Ectodermal cell (in vitro differentiated cells): Measurements from ENCODE around the gene SMIM24.

Experiments used
- H3K27ac ChIP-seq: 2 replicates; pipeline ENCODE4 v1.7.0; 2013; ENCODE audit warnings: mild to moderate bottlenecking, low read depth, low read length; ENCODE audit not compliant: insufficient read depth, poor library complexity, severe bottlenecking
- H3K27me3 ChIP-seq: 2 replicates; pipeline ENCODE4 v1.7.0; 2013; ENCODE audit warnings: mild to moderate bottlenecking, low read length; ENCODE audit not compliant: insufficient read depth, control insufficient read depth, poor library complexity, severe bottlenecking
- H3K36me3 ChIP-seq: one replicate; pipeline ENCODE4 v1.7.0; 2013; ENCODE audit warnings: low read length; ENCODE audit not compliant: control insufficient read depth, insufficient read depth
- H3K4me1 ChIP-seq: one replicate; pipeline ENCODE4 v1.7.0; 2013; ENCODE audit warnings: low read length; ENCODE audit not compliant: control insufficient read depth, insufficient read depth
- H3K4me3 ChIP-seq: 2 replicates; pipeline ENCODE4 v1.7.0; 2013; ENCODE audit warnings: low read depth, low read length, control low read depth; ENCODE audit not compliant: insufficient read depth
- H3K9me3 ChIP-seq: 2 replicates; pipeline ENCODE4 v1.7.0; 2013; ENCODE audit warnings: mild to moderate bottlenecking, low read length, moderate library complexity; ENCODE audit not compliant: control insufficient read depth
- WGBS, 2 experiments: methylation state at CpG; one replicate each; pipeline ENCODE4 v1.1.7; 2013; ENCODE audit warnings: missing lambda C conversion rate in 2 of 2; 5-methylcytosine and 5-hydroxymethylcytosine counted together

The SMIM24 gene

GRCh38 chr19:3481241-3482090 lies 1.1 kb upstream of the SMIM24 start:
- WGBS, 2 experiments = 71 to 76% methylated on average over 38 of the region's 38 CpGs
- Histone ChIP-seq H3K9me3 (no peaks in the 10 kb centered on the region), H3K4me1 (no peaks in the 10 kb centered on the region), H3K4me3 (no peak overlapping the region), H3K36me3 (no peaks in the 10 kb centered on the region), H3K27me3 (peaks cover 19% of the 10 kb centered on the region), H3K27ac (no peak overlapping the region)

- H3K27me3 ChIP-seq = peaks cover 25% of the 10 kb centered on the region
- whole genome bisulfite sequencing, 2 experiments = 77 to 80% methylated on average over 9 of the region's 9 CpGs
- H3K4me3 ChIP-seq = no peak overlapping the region
These were observed 500 bp downstream of the SMIM24 start for GRCh38 chr19:3479834-3480215.

GRCh38 chr19:3479177-3479833 lies 1.0 kb downstream of the SMIM24 start:
- Histone ChIP-seq H3K27ac (no peak overlapping the region), H3K4me3 (no peak overlapping the region), H3K9me3 (no peaks in the 10 kb centered on the region), H3K27me3 (peaks cover 30% of the 10 kb centered on the region), H3K4me1 (no peaks in the 10 kb centered on the region), H3K36me3 (no peaks in the 10 kb centered on the region)
- 69 to 76% methylated on average over 7 of the region's 7 CpGs for WGBS, 2 experiments

More at GRCh38 chr19:3479834-3480215, 500 bp downstream of the SMIM24 start:
- no peaks in the 10 kb centered on the region for H3K4me1 ChIP-seq
- no peaks in the 10 kb centered on the region for H3K9me3 ChIP-seq
- H3K36me3 ChIP-seq = no peaks in the 10 kb centered on the region
- H3K27ac ChIP-seq = no peak overlapping the region

- H3K27ac ChIP-seq = no peak overlapping the region
- H3K4me3 ChIP-seq = no peak overlapping the region
- H3K4me1 ChIP-seq = no peaks in the 10 kb centered on the region
- no peaks in the 10 kb centered on the region for H3K36me3 ChIP-seq
- H3K9me3 ChIP-seq = no peaks in the 10 kb centered on the region
- 56 to 59% methylated on average over 26 to 27 of the region's 27 CpGs for WGBS, 2 experiments
- H3K27me3 ChIP-seq = peaks cover 36% of the 10 kb centered on the region
These were observed 1.7 kb downstream of the SMIM24 start for GRCh38 chr19:3478409-3479176.

DNA sequence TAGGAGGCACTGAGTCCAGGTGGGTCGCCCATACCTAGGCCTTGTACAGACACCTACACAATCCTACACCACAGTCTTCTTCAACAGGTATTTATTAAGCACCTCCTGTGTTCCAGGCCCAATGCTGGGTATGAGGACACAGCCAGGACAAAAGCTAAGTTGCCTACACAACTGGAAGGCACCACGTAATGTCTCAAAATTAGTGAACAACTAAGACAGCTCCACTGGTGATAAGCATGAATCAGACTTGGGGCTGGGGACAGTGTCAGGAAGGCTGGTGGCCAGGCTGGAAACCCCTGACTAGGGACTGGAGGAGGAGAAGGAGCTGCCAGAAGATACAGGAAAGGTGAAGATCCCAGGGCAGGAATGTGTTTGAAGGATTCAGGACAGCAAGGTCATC lies 2.4 kb downstream of the SMIM24 start:
- 92 to 94% methylated on average over 2 of the region's 2 CpGs for WGBS, 2 experiments
- no peaks in the 10 kb centered on the region for H3K36me3 ChIP-seq

DNA sequence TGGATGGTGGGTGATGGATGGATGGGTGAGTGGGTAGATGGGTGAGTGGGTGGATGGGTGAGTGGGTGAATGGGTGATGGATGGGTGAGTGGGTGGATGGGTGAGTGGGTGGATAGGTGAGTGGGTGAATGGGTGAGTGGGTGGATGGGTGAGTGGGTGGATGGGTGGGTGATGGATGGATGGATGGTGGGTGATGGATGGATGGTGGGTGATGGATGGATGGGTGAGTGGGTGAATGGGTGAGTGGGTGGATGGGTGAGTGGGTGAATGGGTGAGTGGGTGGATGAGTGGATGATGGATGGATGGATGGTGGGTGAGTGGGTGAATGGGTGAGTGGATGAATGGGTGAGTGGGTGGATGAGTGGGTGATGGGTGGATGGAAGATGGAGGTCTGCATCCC lies 2.8 kb downstream of the SMIM24 start:
- Histone ChIP-seq H3K4me1 (no peaks in the 10 kb centered on the region), H3K9me3 (no peaks in the 10 kb centered on the region), H3K36me3 (no peaks in the 10 kb centered on the region), H3K27me3 (peaks cover 37% of the 10 kb centered on the region), H3K27ac (no peak overlapping the region), H3K4me3 (no peak overlapping the region)

More for the DNA sequence above, 2.4 kb downstream of the SMIM24 start:
- Histone ChIP-seq H3K4me3 (no peak overlapping the region), H3K9me3 (no peaks in the 10 kb centered on the region), H3K4me1 (no peaks in the 10 kb centered on the region), H3K27me3 (peaks cover 37% of the 10 kb centered on the region), H3K27ac (no peak overlapping the region)

DNA sequence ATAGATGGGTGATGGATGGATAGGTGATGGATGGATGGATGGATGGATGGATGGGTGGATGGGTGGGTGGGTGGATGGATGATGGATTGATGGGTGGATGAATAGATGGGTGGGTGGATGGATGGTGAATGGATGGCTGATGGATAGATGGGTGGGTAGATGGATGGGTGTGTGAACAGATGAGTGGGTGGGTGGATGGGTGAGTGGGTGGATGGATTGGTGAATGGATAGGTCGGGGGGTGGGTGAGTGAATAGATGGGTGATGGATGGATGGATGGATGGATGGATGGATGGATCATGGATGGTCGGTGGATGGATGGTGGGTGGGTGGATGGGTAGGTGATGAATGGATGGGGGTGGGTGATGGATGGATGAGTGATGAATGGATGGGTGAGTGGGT lies 3.5 kb downstream of the SMIM24 start:
- H3K4me1 ChIP-seq = no peaks in the 10 kb centered on the region
- H3K4me3 ChIP-seq = no peak overlapping the region
- H3K27ac ChIP-seq = no peak overlapping the region
- H3K9me3 ChIP-seq = no peaks in the 10 kb centered on the region
- no peaks in the 10 kb centered on the region for H3K36me3 ChIP-seq
- 81 to 84% methylated on average over 2 of the region's 2 CpGs for WGBS, 2 experiments
- peaks cover 37% of the 10 kb centered on the region for H3K27me3 ChIP-seq

GRCh38 chr19:3475449-3475848 lies 4.9 kb downstream of the SMIM24 start:
- Histone ChIP-seq H3K9me3 (no peaks in the 10 kb centered on the region), H3K27me3 (peaks cover 48% of the 10 kb centered on the region), H3K4me1 (no peaks in the 10 kb centered on the region), H3K27ac (no peak overlapping the region), H3K4me3 (no peak overlapping the region), H3K36me3 (no peaks in the 10 kb centered on the region)
- 79 to 80% methylated on average over 4 of the region's 4 CpGs for WGBS, 2 experiments

DNA sequence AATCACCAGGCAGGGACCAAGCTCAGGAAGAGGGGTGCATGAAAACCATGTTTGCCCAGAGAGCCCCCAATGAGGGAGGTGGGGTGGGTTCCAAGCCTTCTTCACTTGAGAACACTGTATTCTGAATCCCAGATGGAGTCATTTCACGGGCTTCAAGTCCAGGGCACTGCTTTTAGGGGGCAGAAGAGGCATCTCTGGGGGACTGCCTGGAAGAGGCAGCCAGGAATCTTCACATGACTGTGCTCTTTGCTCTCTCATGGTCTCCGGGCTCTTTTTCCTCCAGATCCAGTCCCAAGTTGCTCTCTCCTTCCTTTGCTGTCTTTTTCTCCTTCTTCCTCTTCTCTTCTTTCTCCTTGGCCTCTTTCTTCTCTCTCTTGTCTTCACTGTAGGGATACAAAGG lies 5.7 kb downstream of the SMIM24 start:
- Histone ChIP-seq H3K27ac (no peak overlapping the region), H3K4me1 (no peaks in the 10 kb centered on the region), H3K27me3 (peaks cover 57% of the 10 kb centered on the region), H3K4me3 (no peak overlapping the region), H3K36me3 (no peaks in the 10 kb centered on the region), H3K9me3 (no peaks in the 10 kb centered on the region)
- 78 to 82% methylated on average over 2 of the region's 2 CpGs for WGBS, 2 experiments

GRCh38 chr19:3474010-3474409 lies 6.3 kb downstream of the SMIM24 start:
- Histone ChIP-seq H3K36me3 (no peaks in the 10 kb centered on the region), H3K27ac (no peak overlapping the region), H3K9me3 (no peaks in the 10 kb centered on the region), H3K4me1 (no peaks in the 10 kb centered on the region), H3K27me3 (peaks cover 57% of the 10 kb centered on the region), H3K4me3 (no peak overlapping the region)
- 82 to 84% methylated on average over 8 of the region's 8 CpGs for WGBS, 2 experiments
